ENCODE measurements around the gene NECAP2. TPM values are rescaled to one million over a fixed set of nuclear protein-coding genes. Genes with fewer than 3 reads are reported as not detected.

Gene NECAP2
- polyA plus RNA-seq, 3 donors: 78.9 to 223 (median 183) TPM

DNA sequence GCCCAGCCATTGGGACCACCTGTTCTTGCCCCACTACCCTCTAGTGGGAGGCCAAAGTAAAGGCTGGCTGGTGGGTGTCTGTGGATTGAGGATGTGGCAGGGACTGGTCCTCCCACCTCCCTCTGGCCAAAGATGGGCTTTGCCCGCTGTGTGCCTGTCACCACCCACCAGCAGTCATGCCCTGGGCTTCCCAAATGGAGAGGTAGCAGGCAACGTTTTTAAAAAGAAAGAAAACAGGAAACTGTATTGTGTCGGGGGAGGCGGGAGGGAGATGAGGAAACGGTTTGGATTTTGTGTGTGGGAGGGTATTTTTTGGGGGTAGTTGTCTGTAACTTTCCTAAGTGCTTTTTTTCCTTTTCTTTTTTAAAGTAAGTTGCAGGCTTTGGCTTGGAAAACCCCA, 43.4 kb upstream of the NECAP2 start:
- Histone ChIP-seq H3K4me3 (replicated peaks in 1 of 3; ENCODE audit: low read depth in 2 of 3, low read length in 3 of 3) (no peak overlapping the region), H3K27ac (ENCODE audit: low read depth in 1 of 2, low read length in 2 of 2) (peak overlapping the region in 1 of 2 donors; percentile 41), H4K20me1 (ENCODE audit: insufficient read depth, low read length) (peaks cover 74% of the 10 kb centered on the region), H3K27me3 (ENCODE audit: control insufficient read depth in 2 of 2, insufficient read depth in 2 of 2, low read length in 2 of 2) (no peaks in the 10 kb centered on the region), H3K9me3 (replicated peaks in 1 of 2; ENCODE audit: control insufficient read depth in 1 of 2, insufficient read depth in 1 of 2, low read length in 2 of 2) (no peaks in the 10 kb centered on the region), H3K9ac (ENCODE audit: insufficient read depth, low read length, poor library complexity, severe bottlenecking) (no peak overlapping the region), H3K79me2 (ENCODE audit: insufficient read depth, low read length) (peaks cover 22% of the 10 kb centered on the region), H2AFZ (ENCODE audit: insufficient read depth, low read depth, low read length, poor library complexity, severe bottlenecking) (no peak overlapping the region), H3K4me1 (ENCODE audit: control insufficient read depth in 1 of 2, insufficient read depth in 2 of 2, low read length in 2 of 2) (no peaks in the 10 kb centered on the region), H3K4me2 (replicated peaks; ENCODE audit: extremely low read depth, low read length, poor library complexity, severe bottlenecking) (no peak overlapping the region), H3K36me3 (replicated peaks in 1 of 2; ENCODE audit: control insufficient read depth in 1 of 2, insufficient read depth in 2 of 2, low read length in 2 of 2) (peaks cover 58 to 81% of the 10 kb centered on the region in 2 donors)
- H3K4me3 Mint-ChIP-seq: no peak overlapping the region
- H3K36me3 Mint-ChIP-seq: peaks cover 66 to 80% of the 10 kb centered on the region in 2 donors
- intact Hi-C loops (cut with micrococcal nuclease): no loop called here
- H3K9me3 Mint-ChIP-seq: no peaks in the 10 kb centered on the region
- H3K4me1 Mint-ChIP-seq: peaks cover 3% of the 10 kb centered on the region
- H3K27ac Mint-ChIP-seq: peak overlapping the region in 1 of 7 donors; percentile 57
- no peak for TF ChIP-seq CTCF (IDR thresholded peaks at IDR 0.05)
- peaks cover 0 to 3% (median 0%) of the 10 kb centered on the region in 3 donors for H3K27me3 Mint-ChIP-seq (ENCODE audit: low read depth in 3 of 3)
- WGBS (ENCODE audit: insufficient coverage): 0% methylated on average over 2 of the region's 5 CpGs
- DNase-seq: no peak

DNA sequence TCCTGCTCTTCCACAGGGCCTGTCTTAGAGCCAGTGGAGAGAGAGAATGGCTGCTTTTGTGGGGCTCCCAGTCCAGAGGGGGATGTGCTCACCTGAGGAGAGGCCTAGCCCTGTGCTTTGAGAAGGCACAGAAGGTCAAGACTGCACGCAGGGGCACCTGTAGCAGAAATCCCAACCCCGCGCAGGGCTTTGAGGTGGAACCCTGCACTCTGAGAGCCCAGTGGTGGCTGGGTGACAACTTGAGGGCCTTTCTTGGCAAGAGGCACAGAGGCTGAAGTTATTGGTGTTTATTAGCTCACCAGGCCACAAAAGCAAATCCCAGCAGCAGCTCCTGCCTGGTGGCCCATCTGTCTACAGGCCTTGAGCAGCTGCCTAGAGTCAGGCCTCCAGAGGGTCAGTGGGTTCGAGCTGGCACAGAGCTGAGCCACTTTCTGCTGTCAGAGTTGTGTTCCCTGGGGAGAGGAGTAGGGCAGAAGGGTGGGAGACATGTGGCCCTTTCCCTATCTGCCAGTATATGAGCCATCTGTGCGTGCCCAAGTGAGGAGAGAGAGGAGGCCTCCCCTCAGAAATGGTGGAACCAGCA, 42.1 kb upstream of the NECAP2 start:
- Mint-ChIP-seq H3K27me3 (ENCODE audit: low read depth in 3 of 3) (peaks cover 0 to 2% (median under 1%) of the 10 kb centered on the region in 3 donors), H3K9me3 (no peaks in the 10 kb centered on the region), H3K27ac (peak overlapping the region in 2 of 7 donors; percentile 8 to 46), H3K4me1 (no peaks in the 10 kb centered on the region), H3K4me3 (no peak overlapping the region), H3K36me3 (peaks cover 53 to 66% of the 10 kb centered on the region in 2 donors)
- no peak overlapping the region for H3K9ac ChIP-seq (ENCODE audit: insufficient read depth, low read length, poor library complexity, severe bottlenecking)
- DNase-seq: no peak
- no peak overlapping the region for H3K4me3 ChIP-seq (replicated peaks in 1 of 3; ENCODE audit: low read depth in 2 of 3, low read length in 3 of 3)
- H3K79me2 ChIP-seq (ENCODE audit: insufficient read depth, low read length): peaks cover 9% of the 10 kb centered on the region
- H3K27me3 ChIP-seq (ENCODE audit: control insufficient read depth in 2 of 2, insufficient read depth in 2 of 2, low read length in 2 of 2): no peaks in the 10 kb centered on the region
- H3K4me1 ChIP-seq (ENCODE audit: control insufficient read depth in 1 of 2, insufficient read depth in 2 of 2, low read length in 2 of 2): no peaks in the 10 kb centered on the region
- intact Hi-C loops (cut with micrococcal nuclease): no loop called here
- whole genome bisulfite sequencing (ENCODE audit: insufficient coverage): 98% methylated on average over 5 of the region's 5 CpGs
- peaks cover 49 to 68% of the 10 kb centered on the region in 2 donors for H3K36me3 ChIP-seq (replicated peaks in 1 of 2; ENCODE audit: control insufficient read depth in 1 of 2, insufficient read depth in 2 of 2, low read length in 2 of 2)
- no peak overlapping the region for H2AFZ ChIP-seq (ENCODE audit: insufficient read depth, low read depth, low read length, poor library complexity, severe bottlenecking)
- no peak for TF ChIP-seq CTCF (IDR thresholded peaks at IDR 0.05)
- H3K4me2 ChIP-seq (replicated peaks; ENCODE audit: extremely low read depth, low read length, poor library complexity, severe bottlenecking): no peak overlapping the region
- no peaks in the 10 kb centered on the region for H3K9me3 ChIP-seq (replicated peaks in 1 of 2; ENCODE audit: control insufficient read depth in 1 of 2, insufficient read depth in 1 of 2, low read length in 2 of 2)
- peaks cover 61% of the 10 kb centered on the region for H4K20me1 ChIP-seq (ENCODE audit: insufficient read depth, low read length)
- H3K27ac ChIP-seq (ENCODE audit: low read depth in 1 of 2, low read length in 2 of 2): no peak overlapping the region

Measured in CD14-positive monocyte (primary cell).